Measurements from ENCODE around the gene INAFM1.

DNA sequence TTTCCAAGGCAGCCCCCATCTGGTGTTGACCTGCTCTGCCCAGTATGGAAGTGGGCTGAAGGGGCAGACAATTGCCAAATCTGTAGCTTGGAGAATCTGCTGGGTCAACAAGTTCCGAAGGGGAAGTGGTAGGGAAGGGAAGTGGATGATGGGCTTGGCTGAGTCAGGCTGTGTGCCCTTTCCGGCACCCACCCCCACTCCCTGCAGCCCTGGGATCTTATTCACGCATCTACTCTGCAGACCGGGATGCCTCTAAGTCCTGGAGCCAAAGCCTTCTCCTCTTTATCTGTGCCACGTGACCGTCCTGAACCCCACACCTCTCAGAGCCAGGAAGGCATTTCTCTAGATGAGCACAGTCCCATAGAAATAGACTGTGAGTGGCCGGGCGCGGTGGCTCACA, 49.8 kb downstream of the INAFM1 start:
- TF ChIP-seq POLR2A (IDR thresholded peaks at IDR 0.05; ENCODE audit: low read length) (no peak), GATA1 (IDR thresholded peaks at IDR 0.05; ENCODE audit: low read depth, low read length) (no peak)
